GM21619 (cell line): Measurements from ENCODE around the gene ADAMTSL3.
"Not testable (repeated sequence)": the region's sequence is repeated elsewhere in the genome, so short reads cannot be mapped to it uniquely, and the experiment has no call there.

Experiments
- ATAC-seq: cut with Tn5 transposase; IDR thresholded peaks from one replicate; pipeline ENCODE4 v1.9.1; 2021; ENCODE audit not compliant: unreplicated experiment

Gene ADAMTSL3

GRCh38 chr15:83961311-83961710 is 307.4 kb downstream of the ADAMTSL3 start:
- no peak for ATAC-seq

GRCh38 chr15:83964967-83965366 is 311.0 kb downstream of the ADAMTSL3 start:
- ATAC-seq = not testable (repeated sequence)

GRCh38 chr15:83970295-83970890 is 316.5 kb downstream of the ADAMTSL3 start:
- ATAC-seq = no peak

- no peak for ATAC-seq
Measured at GRCh38 chr15:83971992-83972391, 318.1 kb downstream of the ADAMTSL3 start.

DNA sequence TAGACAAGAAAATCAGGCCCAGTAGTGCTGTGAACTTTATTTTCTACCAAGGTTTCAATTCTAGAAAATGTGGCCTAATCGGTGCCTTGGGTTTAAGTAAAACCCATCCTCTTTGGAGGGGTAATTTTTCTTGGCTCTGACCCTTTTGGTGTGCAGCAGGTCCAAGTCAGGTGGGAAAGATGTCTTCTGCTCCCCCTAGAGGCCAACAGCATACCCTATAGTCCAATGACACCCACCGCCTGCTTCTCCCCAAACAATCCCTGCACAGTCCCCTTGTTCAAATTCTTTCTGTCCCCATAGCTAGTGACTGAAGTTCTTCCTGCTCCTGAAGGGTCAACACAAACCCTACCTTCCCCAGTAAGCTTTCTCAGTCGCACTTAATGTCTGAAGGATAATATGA is 319.9 kb downstream of the ADAMTSL3 start:
- no peak for ATAC-seq

DNA sequence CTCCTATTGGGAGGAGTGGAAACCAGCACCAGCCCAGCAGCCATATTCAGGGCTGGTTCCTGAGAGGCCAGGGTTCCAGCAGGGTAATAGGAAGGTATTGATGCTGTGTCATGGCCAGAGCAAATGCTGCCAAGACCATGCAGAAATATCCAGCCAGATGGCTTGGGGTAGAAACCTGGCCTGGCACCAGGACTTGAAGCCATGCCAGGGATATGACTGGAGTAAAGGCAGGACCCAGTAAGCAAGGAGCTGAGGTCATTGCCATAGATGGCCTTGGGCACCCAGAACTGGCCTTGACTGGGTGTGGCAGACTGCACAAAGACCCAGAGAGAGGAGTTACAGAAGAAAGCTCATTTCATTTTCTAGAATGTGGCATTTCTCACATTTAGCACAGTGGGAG is 324.1 kb downstream of the ADAMTSL3 start:
- ATAC-seq = no peak

DNA sequence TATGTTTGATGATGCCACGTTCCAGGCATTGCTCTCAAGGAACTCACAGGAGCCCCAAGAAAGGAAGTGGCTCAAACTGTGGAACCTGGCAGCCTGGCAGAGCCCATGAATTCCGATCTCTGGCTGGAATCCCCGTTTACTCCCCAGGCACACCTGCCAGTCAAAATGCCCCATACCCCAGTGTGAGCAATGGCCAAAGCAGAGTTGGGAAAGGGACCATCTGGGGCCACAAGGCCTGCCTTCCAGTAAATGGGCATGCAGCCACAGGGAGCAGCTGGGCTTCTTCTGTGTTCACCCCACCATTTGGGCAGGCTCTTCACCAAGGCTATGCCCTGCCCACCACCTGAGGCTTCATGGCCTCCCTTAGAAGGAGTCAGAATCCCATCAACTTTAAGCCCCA is 324.7 kb downstream of the ADAMTSL3 start:
- ATAC-seq = no peak

GRCh38 chr15:83980637-83981036 is 326.7 kb downstream of the ADAMTSL3 start:
- ATAC-seq = no peak

DNA sequence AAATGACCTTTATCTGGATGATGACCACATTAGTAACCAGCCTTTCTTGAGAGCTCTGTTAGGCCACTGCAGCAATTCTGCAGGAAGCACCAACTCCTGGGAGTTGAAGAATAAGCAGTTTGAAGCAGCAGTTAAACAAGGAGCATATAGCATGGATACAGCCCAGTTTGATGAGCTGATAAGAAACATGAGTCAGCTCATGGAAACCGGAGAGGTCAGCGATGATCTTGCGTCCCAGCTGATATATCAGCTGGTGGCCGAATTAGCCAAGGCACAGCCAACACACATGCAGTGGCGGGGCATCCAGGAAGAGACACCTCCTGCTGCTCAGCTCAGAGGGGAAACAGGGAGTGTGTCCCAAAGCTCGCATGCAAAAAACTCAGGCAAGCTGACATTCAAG is 328.8 kb downstream of the ADAMTSL3 start:
- ATAC-seq = no peak

DNA sequence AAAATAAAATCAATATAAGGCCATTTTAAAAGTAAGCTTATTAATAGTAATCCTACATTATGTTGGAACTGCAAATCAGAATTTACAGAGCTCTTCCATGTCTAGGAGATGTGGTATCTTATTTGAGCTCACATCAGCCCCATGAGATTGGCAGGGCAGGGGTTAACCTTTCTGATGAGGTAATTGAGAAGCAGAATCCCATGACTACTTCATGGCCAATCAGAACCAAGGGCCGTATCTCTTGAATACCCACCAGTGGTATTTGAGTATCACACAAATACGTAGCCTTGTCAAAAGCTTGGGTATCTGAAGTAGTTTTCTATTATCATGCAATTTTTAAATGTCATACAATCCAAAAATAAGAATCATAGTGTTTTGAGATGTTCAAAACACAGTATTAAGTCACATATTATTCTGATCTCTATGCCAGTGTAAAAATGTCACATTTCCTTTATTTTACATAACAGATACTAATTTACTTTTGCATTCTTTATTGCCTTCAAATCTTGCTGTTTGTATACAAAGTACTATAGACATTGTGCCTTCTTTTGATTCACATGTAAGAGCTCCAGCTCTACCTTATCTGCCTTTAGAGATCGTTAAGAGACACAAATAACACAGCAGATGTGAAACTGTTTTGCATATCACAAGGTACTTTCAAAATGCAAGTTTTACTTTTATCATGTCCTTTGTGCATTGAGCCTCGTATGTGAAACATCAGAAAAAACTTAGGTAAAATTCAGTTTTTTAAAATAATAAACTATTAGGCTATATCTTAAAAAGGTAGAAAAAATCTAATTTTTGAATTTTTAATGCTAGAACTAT is 329.9 kb downstream of the ADAMTSL3 start:
- peak; percentile 80 for ATAC-seq

- no peak for ATAC-seq
Measured at GRCh38 chr15:83984601-83985000, 330.7 kb downstream of the ADAMTSL3 start.

DNA sequence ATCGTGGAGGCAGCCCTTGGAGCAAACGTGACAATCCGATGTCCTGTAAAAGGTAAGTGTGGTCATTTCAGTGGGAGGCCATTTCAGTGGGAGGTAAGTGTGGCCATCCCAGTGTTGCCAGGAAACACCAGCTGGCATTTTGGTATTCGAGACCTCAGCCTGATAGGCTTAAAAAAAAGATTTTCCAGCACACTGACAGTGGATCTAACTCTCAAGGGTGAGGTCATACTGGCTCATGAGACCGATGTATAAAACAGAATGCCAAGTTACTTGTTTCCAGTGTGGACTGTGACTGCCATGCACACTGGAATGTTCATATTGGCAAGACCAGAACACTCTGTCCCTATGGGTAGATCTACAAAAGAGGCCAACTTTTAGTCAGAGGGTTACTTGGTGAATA is 337.2 kb downstream of the ADAMTSL3 start:
- ATAC-seq = no peak

GRCh38 chr15:83992324-83993031 is 338.6 kb downstream of the ADAMTSL3 start:
- peak; percentile 78 for ATAC-seq

DNA sequence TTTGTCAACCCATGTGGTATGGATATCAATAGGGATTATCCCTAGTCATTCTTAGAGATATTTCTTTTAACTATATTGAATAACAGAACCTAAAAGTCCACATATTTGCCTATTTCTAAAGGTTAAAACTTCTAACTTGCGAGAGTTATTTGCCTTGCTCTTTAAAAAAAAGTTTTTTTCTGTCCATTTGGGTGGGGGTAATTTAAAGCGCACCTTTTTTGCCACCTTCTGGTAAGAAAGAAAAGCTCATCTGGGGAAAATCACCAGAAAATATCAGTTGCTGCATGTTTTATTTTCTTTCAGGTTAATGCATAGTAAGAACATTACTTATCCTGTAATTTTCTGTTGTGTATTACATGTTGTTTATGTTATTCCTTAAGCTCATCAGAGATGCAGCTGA is 339.7 kb downstream of the ADAMTSL3 start:
- no peak for ATAC-seq

GRCh38 chr15:83998486-83998885 is 344.6 kb downstream of the ADAMTSL3 start:
- ATAC-seq = no peak

DNA sequence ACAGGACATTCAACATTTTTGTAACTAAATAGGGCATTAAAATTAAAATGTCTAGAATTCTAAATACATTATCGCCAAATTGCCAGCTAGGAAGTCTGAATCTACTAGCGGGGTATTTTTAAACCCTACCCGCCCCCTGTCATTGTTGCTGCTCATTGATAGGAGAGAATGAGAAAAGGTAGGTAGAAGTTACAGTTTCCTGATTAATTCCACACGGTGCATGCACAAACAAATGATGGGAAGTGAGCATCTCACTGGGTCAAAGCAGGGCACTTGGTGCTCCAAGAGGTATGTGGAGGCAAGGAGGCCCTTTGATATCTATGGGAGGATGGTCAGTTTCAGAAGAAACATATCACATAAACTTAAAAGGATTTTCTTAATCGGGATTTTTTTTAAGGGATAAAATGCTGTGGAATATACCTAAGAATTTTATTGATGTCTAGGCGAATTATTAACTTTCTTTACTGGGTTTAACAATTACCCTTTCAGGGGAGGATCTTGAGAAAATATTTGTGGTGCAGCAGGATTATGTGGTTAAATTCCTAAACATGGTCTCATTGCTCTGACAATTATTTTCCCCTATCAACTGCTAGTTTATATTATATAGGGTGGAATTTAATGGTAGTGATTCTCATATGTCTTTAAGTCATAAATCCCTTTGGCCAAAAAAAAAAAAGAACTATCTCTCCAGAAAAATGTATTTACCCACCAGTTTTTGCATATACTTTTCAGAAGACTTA is 345.6 kb downstream of the ADAMTSL3 start:
- ATAC-seq = no peak

DNA sequence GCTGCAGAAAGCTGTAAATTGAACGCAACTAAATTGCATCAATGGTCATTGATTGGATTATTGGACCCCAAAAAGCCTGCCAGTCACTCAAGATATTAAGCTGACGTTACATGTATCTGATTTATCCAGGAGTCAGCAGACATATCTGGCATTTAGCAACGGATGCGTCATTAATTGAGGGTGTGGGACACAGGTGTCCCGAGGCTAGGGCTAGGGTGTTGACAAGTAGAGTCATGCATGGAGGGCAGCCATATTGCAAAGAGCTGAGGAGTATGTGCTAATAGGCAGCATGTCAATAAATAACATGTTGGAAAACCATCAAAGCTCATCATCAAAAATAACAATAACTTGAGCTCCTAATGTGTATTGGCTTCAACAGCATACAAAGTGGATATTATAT is 347.1 kb downstream of the ADAMTSL3 start:
- ATAC-seq = no peak

GRCh38 chr15:84001655-84002054 is 347.7 kb downstream of the ADAMTSL3 start:
- no peak for ATAC-seq

DNA sequence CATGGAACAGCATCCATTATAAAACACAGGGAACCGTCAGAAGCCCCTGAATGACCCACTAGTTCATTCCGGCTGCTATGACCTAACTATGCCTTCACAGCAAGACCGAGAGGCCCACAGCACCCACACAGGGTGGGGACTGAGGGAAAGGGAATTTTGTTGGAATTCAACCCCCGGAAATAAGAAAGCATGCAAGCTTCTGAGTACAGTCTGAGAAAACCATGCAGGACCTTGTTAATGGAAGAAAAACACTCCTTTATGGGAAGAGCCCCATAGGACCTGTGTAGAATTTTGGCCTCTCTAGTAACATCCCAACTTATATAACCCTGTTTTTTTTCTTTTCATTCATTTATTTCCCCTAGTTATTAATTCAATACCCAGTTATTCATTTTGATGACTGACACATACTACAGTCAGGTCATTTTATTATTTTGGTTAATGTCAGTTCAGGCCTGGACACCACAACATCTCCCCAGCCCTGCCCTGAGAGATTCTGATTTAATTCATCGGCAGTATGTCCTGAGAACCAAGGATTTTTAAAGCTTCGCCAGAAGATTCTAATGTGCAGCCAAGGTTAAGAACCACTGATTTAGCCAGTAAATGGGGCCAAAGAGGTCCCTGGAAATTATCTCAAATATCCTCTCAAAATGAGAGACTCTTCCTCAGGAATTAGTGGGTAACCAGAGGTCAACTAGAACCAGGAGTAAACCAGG is 350.0 kb downstream of the ADAMTSL3 start:
- no peak for ATAC-seq

GRCh38 chr15:84006421-84006820 is 352.5 kb downstream of the ADAMTSL3 start:
- ATAC-seq = no peak

DNA sequence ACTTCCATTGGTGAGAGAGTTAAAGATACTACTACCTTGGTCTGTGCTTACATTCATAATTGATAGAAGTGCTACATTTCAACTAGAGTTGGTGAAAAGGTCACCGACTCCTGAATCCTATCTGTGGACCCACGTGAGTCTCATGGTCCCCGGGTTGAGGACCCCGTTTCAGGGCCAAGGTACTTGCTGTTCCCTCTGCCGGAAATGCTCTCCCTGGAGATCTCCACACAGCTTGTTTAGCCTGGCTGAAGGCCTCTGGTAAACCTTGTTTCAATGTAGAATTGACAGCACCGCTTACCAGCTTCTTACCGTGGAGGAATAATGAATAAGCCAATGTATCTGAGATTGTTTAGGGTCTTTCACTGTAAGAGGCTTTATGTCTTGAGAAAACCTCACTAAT is 355.7 kb downstream of the ADAMTSL3 start:
- no peak for ATAC-seq
